NCI-H2196 (cell line): Measurements from ENCODE around the gene ZNF727.
"Not testable (repeated sequence)": the region's sequence is repeated elsewhere in the genome, so short reads cannot be mapped to it uniquely, and the experiment has no call there.

Source experiments
- DNase-seq: peaks from one replicate; lab custom pipeline; 2025; ENCODE audit not compliant: unreplicated experiment; lab: John Stamatoyannopoulos, UW

ZNF727 gene

GRCh38 chr7:64045301-64046040 lies at the start of gene ZNF727:
Gene ZNF727, plus strand, starts transcription at chr7:64045434. Its CDS starts 188 bp downstream, at chr7:64045622.
- DNase-seq, result no peak

- no peak for DNase-seq
Observed at GRCh38 chr7:63998549-63998948, 46.7 kb upstream of the ZNF727 start, which contains the start of gene ZNF722. Gene ZNF722, plus strand, starts transcription at chr7:63998849. Its CDS starts 113 bp downstream, at chr7:63998962.

GRCh38 chr7:64015496-64015895 lies 29.7 kb upstream of the ZNF727 start:
- not testable (repeated sequence) for DNase-seq

DNA sequence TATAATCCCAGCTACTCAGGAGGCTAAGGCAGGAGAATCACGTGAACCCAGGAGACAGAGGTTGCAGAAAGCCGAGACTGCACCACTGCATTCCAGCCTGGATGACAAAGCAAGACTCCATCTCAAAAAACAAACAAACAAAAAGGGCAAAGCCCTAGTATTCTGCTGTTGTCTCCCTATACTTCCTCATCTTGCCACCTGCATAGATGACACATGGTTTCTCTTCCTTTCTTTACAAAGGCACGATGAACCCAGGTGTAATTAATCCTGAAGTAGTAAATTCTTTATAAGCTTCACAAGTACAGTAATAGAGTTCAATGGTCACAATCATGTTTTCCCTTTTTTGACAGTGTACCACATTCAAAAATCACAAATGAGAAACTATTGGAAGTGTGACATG lies 9.8 kb upstream of the ZNF727 start:
- no peak for DNase-seq

- no peak for DNase-seq
Observed at GRCh38 chr7:64037095-64037494, 8.1 kb upstream of the ZNF727 start.

DNA sequence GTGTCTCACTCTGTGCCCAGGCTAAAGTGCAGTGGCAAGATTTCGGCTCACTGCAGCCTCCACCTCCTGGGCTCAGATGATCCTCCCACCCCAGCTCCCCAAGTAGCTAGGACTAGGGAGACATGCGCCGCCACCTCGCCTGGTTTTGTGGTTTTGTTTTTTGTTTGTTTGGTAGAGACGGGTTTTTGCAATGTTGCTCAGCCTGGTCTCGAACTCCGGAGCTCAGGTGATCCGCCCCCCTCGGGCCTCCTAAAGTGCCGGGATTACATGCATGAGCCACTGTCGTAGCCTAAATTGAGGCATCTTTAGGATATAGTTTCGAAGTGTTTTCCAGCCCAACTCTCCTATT lies 781 bp downstream of the ZNF727 start:
- no peak for DNase-seq

GRCh38 chr7:64077837-64078698 lies 32.8 kb downstream of the ZNF727 start:
- DNase-seq, result not testable (repeated sequence)

DNA sequence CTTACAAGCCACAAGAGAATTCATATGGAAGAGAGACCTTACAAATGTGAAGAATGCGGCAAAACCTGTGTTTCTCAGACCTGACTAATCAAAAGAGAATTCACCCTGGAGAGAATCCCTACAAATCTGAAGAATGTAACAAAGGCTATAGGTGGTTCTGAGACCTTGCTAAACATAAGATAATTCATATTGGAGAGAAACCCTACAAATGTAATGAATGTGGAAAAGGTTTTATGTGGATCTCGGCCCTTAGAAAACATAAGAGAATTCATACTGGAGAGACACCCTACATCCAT lies 33.4 kb downstream of the ZNF727 start:
- no peak for DNase-seq

- no peak for DNase-seq
Observed at GRCh38 chr7:64087501-64087900, 42.3 kb downstream of the ZNF727 start.

DNA sequence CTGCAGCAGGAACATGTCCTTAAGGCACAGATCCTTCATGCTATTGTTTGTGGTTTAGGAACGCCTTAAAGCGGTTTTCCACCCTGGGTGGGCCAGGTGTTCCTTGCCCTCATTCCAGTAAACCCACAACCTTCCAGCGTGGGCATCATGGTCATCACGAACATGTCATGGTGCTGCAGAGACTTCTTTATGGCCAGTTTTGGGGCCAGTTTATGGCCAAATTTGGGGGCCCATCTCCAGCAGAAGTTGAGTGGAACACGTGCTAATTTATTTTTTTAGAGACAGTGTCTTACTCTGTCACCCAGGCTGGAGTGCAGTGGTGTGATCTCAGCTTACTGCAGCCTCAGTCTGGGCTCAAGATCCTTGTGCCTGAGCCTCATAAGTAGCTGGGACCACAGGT lies 43.6 kb downstream of the ZNF727 start:
- DNase-seq, result not testable (repeated sequence)
